Stimulated activated naive B cell treated with anti-CD40 and anti-IgM and Interleukin-4, amounts not matched to agents 10 μg/mL and 1 μg/mL and 100 μg/mL, for 72 hours (primary cell): Measurements from ENCODE around the gene ELMO1.
A peak's percentile ranks its signal among the peaks of the same experiment; 100 is the strongest.

Experiments
- ATAC-seq, 2 donors: fragments of 150-1000 bp; cut with Tn5 transposase; replicated peaks; 2 replicates each; pipeline ENCODE4 v1.10.0; 2021; ENCODE audit warnings: moderate library complexity in 1 of 2
- DNase-seq: peaks from one replicate; pipeline ENCODE4 v3.0.0; 2021
- H3K27ac Mint-ChIP-seq: one replicate; pipeline ENCODE4 v1.8.0; 2022; ENCODE audit warnings: mild to moderate bottlenecking, mixed read lengths
- H3K27me3 Mint-ChIP-seq, 2 donors: one replicate each; pipeline ENCODE4 v1.8.0; 2022; ENCODE audit warnings: mixed read lengths in 2 of 2
- H3K36me3 Mint-ChIP-seq, 2 donors: one replicate each; pipeline ENCODE4 v1.8.0; 2022; ENCODE audit warnings: mixed read lengths in 2 of 2, mild to moderate bottlenecking in 1 of 2
- H3K4me1 Mint-ChIP-seq, 2 donors: one replicate each; pipeline ENCODE4 v1.8.0; 2022; ENCODE audit warnings: mixed read lengths in 2 of 2, mild to moderate bottlenecking in 1 of 2
- H3K4me3 Mint-ChIP-seq, 2 donors: one replicate each; pipeline ENCODE4 v1.8.0; 2022; ENCODE audit warnings: mild to moderate bottlenecking in 2 of 2, mixed read lengths in 2 of 2, moderate library complexity in 1 of 2
- H3K9me3 Mint-ChIP-seq, 2 donors: one replicate each; pipeline ENCODE4 v1.8.0; 2022; ENCODE audit warnings: mixed read lengths in 2 of 2, mild to moderate bottlenecking in 1 of 2

The ELMO1 gene

DNA sequence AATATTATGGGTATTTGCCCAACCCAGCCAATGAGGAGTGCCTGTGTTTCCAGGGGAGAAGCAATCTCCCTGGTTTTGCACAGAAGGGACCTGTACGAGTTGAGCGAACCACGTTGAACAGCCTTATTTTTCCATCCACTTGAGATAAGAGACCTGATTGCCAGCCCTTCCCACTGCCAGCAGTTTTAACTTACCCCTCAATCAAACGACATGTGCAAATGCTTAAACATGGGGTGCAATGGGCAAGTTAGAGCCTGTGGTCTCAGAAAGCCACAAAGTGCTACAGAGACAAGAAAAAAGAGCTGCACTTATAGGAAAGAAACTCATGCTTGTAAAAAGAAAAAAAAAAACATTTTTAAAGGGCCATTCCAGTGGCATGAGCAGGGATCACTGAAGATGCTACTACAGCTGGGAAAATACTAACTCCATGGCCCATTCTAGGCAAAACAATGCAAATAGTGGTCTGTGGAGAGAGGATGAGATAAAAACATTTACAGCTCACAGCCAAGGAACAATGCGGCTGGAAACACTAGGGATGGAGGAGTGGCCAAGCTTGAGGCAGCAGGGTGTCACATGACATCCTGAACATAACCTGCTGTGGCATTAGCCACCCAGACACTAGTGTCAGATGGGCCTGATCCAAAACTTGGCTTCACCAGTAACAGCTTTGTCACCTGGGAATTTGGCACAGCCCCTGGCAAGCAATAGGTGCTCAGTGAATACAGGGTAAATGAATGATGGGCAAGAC is 162.8 kb downstream of the ELMO1 start:
- Mint-ChIP-seq H3K27ac (peak overlapping the region; percentile 31), H3K36me3 (peaks cover 6 to 24% of the 10 kb centered on the region in 2 donors), H3K4me1 (peaks cover 30 to 54% of the 10 kb centered on the region in 2 donors), H3K27me3 (no peaks in the 10 kb centered on the region), H3K9me3 (no peaks in the 10 kb centered on the region), H3K4me3 (no peak overlapping the region)
- DNase-seq (no peak), ATAC-seq (no peak)

DNA sequence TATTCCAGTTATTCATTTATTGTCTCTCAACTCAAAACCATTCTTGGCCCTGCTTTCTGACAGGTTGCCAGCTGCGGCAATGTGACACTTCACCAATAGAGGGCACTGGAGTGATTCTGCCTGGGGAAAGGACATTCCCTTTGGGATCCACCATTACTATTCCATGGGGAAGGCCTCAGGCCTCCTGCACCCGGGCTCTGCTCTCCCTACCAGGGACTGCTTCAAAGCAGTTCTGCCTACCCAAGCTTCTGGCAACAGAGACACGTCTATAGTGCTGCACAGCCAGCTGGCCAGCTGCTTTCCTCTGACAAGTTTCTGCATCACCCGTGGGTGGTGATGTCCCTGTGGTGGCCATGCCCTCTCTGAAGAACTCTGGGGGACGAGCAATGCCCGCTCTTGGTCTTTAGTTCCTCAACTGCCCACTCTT is 163.8 kb downstream of the ELMO1 start:
- ATAC-seq: peak in 1 of 2 donors; percentile 29
- no peaks in the 10 kb centered on the region for H3K9me3 Mint-ChIP-seq
- H3K4me3 Mint-ChIP-seq: no peak overlapping the region
- H3K4me1 Mint-ChIP-seq: peaks cover 29 to 48% of the 10 kb centered on the region in 2 donors
- no peaks in the 10 kb centered on the region for H3K27me3 Mint-ChIP-seq
- no peak overlapping the region for H3K27ac Mint-ChIP-seq
- H3K36me3 Mint-ChIP-seq: peaks cover 6 to 34% of the 10 kb centered on the region in 2 donors
- no peak for DNase-seq

- H3K4me1 Mint-ChIP-seq: peaks cover 28 to 43% of the 10 kb centered on the region in 2 donors
- no peak overlapping the region for H3K27ac Mint-ChIP-seq
- no peaks in the 10 kb centered on the region for H3K27me3 Mint-ChIP-seq
- no peak for ATAC-seq
- H3K4me3 Mint-ChIP-seq: no peak overlapping the region
- no peak for DNase-seq
- H3K36me3 Mint-ChIP-seq: peaks cover 10 to 36% of the 10 kb centered on the region in 2 donors
- no peaks in the 10 kb centered on the region for H3K9me3 Mint-ChIP-seq
Measured at GRCh38 chr7:37284285-37284684, 164.4 kb downstream of the ELMO1 start.

GRCh38 chr7:37283716-37284115 is 164.9 kb downstream of the ELMO1 start:
- Mint-ChIP-seq H3K27me3 (no peaks in the 10 kb centered on the region), H3K4me3 (no peak overlapping the region), H3K4me1 (peaks cover 29 to 40% of the 10 kb centered on the region in 2 donors), H3K9me3 (no peaks in the 10 kb centered on the region), H3K36me3 (peaks cover 11 to 36% of the 10 kb centered on the region in 2 donors), H3K27ac (no peak overlapping the region)
- DNase-seq (no peak), ATAC-seq (no peak)

GRCh38 chr7:37282927-37283326 is 165.7 kb downstream of the ELMO1 start:
- Mint-ChIP-seq H3K9me3 (no peaks in the 10 kb centered on the region), H3K4me3 (no peak overlapping the region)

DNA sequence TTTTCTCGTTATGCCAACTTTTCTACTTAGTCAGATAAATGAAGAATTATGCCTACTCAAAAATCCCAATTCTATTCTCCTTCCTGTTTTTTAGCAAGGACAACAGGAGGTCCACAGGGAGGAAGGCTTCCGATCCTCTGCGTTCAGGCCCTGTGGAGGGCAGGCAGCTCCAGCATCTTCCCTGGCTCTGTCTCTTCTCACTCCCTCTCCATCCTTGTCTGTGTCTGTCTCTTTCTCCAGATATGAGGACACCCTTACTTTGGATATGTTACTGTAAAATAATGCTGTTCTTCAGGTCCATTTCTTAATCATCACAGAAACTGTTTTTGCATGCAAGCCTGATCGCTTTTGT is 166.6 kb downstream of the ELMO1 start:
- Mint-ChIP-seq H3K4me1 (peaks cover 34 to 38% of the 10 kb centered on the region in 2 donors), H3K27me3 (no peaks in the 10 kb centered on the region), H3K27ac (peak overlapping the region; percentile 52), H3K36me3 (peaks cover 13 to 38% of the 10 kb centered on the region in 2 donors), H3K4me3 (no peak overlapping the region), H3K9me3 (no peaks in the 10 kb centered on the region)
- ATAC-seq: no peak
- DNase-seq: no peak

More at GRCh38 chr7:37282927-37283326, 165.7 kb downstream of the ELMO1 start:
- ATAC-seq: no peak
- DNase-seq: no peak
- Mint-ChIP-seq H3K4me1 (peaks cover 31 to 37% of the 10 kb centered on the region in 2 donors), H3K27me3 (no peaks in the 10 kb centered on the region), H3K36me3 (peaks cover 13 to 35% of the 10 kb centered on the region in 2 donors), H3K27ac (no peak overlapping the region)

GRCh38 chr7:37281368-37282092 is 167.1 kb downstream of the ELMO1 start:
- DNase-seq: no peak
- no peak overlapping the region for H3K4me3 Mint-ChIP-seq
- peaks cover 35 to 41% of the 10 kb centered on the region in 2 donors for H3K4me1 Mint-ChIP-seq
- H3K27me3 Mint-ChIP-seq: no peaks in the 10 kb centered on the region
- no peak for ATAC-seq
- H3K9me3 Mint-ChIP-seq: no peaks in the 10 kb centered on the region
- peaks cover 13 to 39% of the 10 kb centered on the region in 2 donors for H3K36me3 Mint-ChIP-seq
- H3K27ac Mint-ChIP-seq: peak overlapping the region; percentile 11

GRCh38 chr7:37277513-37277912 is 171.2 kb downstream of the ELMO1 start:
- no peak overlapping the region for H3K4me3 Mint-ChIP-seq
- H3K27ac Mint-ChIP-seq: no peak overlapping the region
- no peaks in the 10 kb centered on the region for H3K9me3 Mint-ChIP-seq
- no peaks in the 10 kb centered on the region for H3K27me3 Mint-ChIP-seq
- ATAC-seq (no peak), DNase-seq (no peak)
- peaks cover 20 to 49% of the 10 kb centered on the region in 2 donors for H3K36me3 Mint-ChIP-seq
- H3K4me1 Mint-ChIP-seq: peaks cover 20 to 22% of the 10 kb centered on the region in 2 donors

DNA sequence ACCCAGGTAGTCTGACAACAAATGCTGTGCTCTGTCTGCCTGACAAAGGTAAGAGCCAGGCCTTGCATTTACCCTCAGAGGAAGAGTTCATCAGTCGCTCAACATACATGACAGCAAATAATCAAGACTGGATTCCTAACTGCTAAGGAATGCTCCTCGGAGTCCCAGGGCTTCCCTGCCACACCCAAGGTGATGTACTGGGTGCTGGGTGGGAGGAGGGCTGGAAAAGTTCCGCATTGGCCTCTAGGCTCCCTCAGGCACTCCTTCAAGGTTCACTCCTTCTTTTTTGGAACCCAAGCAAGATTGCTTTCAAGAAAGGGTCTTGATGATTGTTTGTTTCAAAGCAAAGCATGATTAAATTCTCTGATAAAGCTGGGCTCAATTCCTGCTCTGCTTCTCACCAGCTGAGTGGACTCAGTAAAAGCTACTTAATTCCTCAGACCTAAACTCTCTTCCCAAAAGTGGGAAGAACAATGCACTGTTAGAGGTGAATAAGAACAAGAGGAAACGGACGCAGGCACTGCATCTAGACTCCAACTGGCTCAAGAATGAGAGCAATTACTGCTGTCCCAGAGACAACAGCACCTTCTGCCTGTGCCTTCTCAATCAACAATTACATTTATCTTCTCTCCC is 173.5 kb downstream of the ELMO1 start:
- peaks cover 20 to 22% of the 10 kb centered on the region in 2 donors for H3K4me1 Mint-ChIP-seq
- DNase-seq (no peak), ATAC-seq (no peak)
- no peak overlapping the region for H3K27ac Mint-ChIP-seq
- no peaks in the 10 kb centered on the region for H3K27me3 Mint-ChIP-seq
- peaks cover 18 to 40% of the 10 kb centered on the region in 2 donors for H3K36me3 Mint-ChIP-seq
- H3K9me3 Mint-ChIP-seq: no peaks in the 10 kb centered on the region
- no peak overlapping the region for H3K4me3 Mint-ChIP-seq

DNA sequence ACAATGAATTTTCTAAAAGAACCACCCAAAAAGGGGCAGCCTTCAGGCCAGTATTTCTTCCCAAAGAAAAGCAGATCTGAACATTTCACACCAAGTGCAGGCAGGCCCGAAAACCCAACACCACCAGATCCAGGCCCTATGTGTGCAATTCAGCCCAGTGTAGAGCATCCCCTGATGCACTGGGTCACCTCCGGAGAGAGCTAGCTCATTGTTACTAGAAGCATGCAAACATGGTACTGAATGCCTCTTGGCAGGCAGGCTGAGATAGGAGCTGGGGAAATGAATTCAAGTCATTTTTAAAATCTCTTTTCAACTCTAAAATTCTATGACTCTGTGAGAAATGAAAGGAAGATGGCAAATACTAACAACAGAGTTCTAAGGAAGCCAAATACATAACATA is 174.8 kb downstream of the ELMO1 start:
- Mint-ChIP-seq H3K4me1 (peaks cover 12 to 21% of the 10 kb centered on the region in 2 donors), H3K36me3 (peaks cover 14 to 31% of the 10 kb centered on the region in 2 donors), H3K27me3 (no peaks in the 10 kb centered on the region), H3K9me3 (no peaks in the 10 kb centered on the region), H3K27ac (no peak overlapping the region), H3K4me3 (no peak overlapping the region)
- no peak for ATAC-seq
- DNase-seq: no peak

DNA sequence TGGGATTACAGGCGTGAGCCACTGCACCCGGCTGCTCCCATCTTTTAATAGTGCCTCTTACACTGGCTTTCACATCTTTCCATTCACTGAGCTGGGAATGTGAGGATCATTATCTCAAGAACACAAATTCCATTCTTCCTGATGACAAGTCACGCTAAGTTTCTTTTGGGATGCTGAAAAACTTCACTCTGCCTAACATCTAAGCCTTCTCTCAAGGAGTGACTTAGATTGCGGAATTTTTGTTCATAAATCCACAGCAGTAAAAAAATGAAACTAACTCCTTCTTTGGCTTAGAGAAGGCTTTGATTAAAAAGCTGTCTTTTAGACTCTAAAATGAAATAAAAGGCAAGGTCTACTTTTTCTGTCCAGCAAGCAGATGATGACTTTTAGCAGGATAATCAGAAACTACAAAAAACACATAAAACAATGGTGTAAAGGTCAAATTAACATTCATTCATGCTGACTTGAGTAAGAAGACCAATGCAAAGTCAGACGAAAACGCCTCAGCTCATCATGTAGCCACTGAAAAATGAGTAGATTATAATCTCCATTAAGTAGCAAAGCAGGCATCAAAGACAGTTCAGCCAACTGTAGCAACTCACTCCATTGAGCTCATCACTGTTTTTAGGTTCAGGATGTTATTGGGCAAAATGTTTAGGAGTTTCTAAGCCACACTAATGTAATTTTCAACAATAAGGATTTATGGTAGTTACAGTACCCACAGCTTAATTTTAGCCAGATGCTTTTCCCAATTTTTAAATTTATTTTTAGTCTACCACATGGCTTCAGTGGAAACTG is 178.8 kb downstream of the ELMO1 start:
- H3K27me3 Mint-ChIP-seq: no peaks in the 10 kb centered on the region
- H3K27ac Mint-ChIP-seq: no peak overlapping the region
- ATAC-seq: no peak
- peaks cover 17 to 36% of the 10 kb centered on the region in 2 donors for H3K36me3 Mint-ChIP-seq
- DNase-seq: no peak
- H3K4me1 Mint-ChIP-seq: peaks cover 16 to 20% of the 10 kb centered on the region in 2 donors
- no peak overlapping the region for H3K4me3 Mint-ChIP-seq
- no peaks in the 10 kb centered on the region for H3K9me3 Mint-ChIP-seq

DNA sequence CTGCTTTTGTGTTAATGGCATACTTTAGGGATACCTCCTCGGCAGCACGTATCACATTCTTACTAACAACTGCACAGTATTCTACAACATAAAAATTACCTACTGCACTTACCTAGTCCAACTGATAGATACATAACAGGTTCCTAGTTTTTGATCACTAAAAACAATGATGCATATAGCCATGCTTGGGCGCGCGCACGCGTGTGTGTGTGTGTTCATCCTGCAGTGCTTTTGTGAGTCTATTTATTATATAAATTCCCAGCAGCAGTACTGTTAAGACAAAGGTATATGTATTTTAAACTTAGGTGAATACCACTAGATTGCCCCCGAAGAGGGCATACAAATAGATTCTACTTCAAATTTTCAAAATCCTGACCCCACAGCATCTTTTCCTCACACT is 181.4 kb downstream of the ELMO1 start:
- no peak for ATAC-seq
- H3K27ac Mint-ChIP-seq: no peak overlapping the region
- no peak for DNase-seq
- no peaks in the 10 kb centered on the region for H3K27me3 Mint-ChIP-seq
- no peak overlapping the region for H3K4me3 Mint-ChIP-seq
- H3K9me3 Mint-ChIP-seq: no peaks in the 10 kb centered on the region
- peaks cover 17% of the 10 kb centered on the region in 2 donors for H3K4me1 Mint-ChIP-seq
- H3K36me3 Mint-ChIP-seq: peaks cover 12 to 46% of the 10 kb centered on the region in 2 donors

GRCh38 chr7:37265876-37266275 is 182.8 kb downstream of the ELMO1 start:
- Mint-ChIP-seq H3K4me1 (peaks cover 17% of the 10 kb centered on the region in 2 donors), H3K9me3 (no peaks in the 10 kb centered on the region), H3K36me3 (peaks cover 9 to 40% of the 10 kb centered on the region in 2 donors), H3K4me3 (peak overlapping the region in 1 of 2 donors; percentile 51), H3K27me3 (no peaks in the 10 kb centered on the region), H3K27ac (no peak overlapping the region)
- DNase-seq (no peak), ATAC-seq (no peak)

GRCh38 chr7:37265006-37265405 is 183.7 kb downstream of the ELMO1 start:
- Mint-ChIP-seq H3K9me3 (no peaks in the 10 kb centered on the region), H3K4me3 (no peak overlapping the region), H3K36me3 (peaks cover 8 to 38% of the 10 kb centered on the region in 2 donors), H3K27ac (peak overlapping the region; percentile 6), H3K27me3 (no peaks in the 10 kb centered on the region), H3K4me1 (peaks cover 23% of the 10 kb centered on the region in 2 donors)
- DNase-seq (no peak), ATAC-seq (no peak)
